Adipocyte (in vitro differentiated cells): Measurements from ENCODE around the gene FBXL16.
A peak's percentile ranks its signal among the peaks of the same experiment; 100 is the strongest.

Experiments used
- DNase-seq: peaks from one replicate; pipeline ENCODE4 v3.0.0-alpha.2; 2015; ENCODE audit warnings: low read depth
- H3K27me3 ChIP-seq: replicated peaks from 2 replicates; pipeline ENCODE4 v1.7.0; 2013; ENCODE audit warnings: mild to moderate bottlenecking, low read length, moderate library complexity; ENCODE audit not compliant: control insufficient read depth, insufficient read depth
- H3K36me3 ChIP-seq: 2 replicates; pipeline ENCODE4 v1.7.0; 2013; ENCODE audit warnings: low read length, mild to moderate bottlenecking, moderate library complexity; ENCODE audit not compliant: control insufficient read depth, insufficient read depth, severe bottlenecking
- H3K4me1 ChIP-seq: 2 replicates; pipeline ENCODE4 v1.7.0; 2013; ENCODE audit warnings: mild to moderate bottlenecking, low read length, moderate library complexity; ENCODE audit not compliant: control insufficient read depth, insufficient read depth
- H3K4me3 ChIP-seq: 2 replicates; pipeline ENCODE4 v1.7.0; 2013; ENCODE audit warnings: mild to moderate bottlenecking, low read length, moderate library complexity
- H3K9ac ChIP-seq: 2 replicates; pipeline ENCODE4 v1.7.0; 2013; ENCODE audit warnings: mild to moderate bottlenecking, low read length, moderate library complexity
- H3K9me3 ChIP-seq: 2 replicates; pipeline ENCODE4 v1.7.0; 2013; ENCODE audit warnings: mild to moderate bottlenecking, low read length, moderate library complexity; ENCODE audit not compliant: control insufficient read depth

Gene FBXL16

DNA sequence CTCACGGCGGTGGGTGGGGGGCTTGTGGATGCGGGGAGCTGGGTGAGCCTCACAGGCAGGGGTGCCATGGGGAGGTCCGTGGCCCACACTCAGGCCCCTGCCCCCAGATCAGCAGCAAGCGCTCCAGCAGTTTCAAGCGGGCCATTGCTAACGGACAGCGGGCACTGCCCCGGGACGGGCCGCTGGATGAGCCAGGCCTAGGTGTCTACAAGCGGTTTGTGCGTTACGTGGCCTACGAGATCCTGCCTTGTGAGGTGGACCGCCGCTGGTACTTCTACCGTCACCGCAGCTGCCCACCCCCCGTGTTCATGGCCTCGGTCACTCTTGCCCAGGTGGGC lies 29.1 kb downstream of the FBXL16 start:
- Histone ChIP-seq H3K27me3 (no peaks in the 10 kb centered on the region), H3K4me1 (peaks cover 9% of the 10 kb centered on the region), H3K4me3 (no peak overlapping the region), H3K36me3 (peaks cover 27% of the 10 kb centered on the region), H3K9me3 (no peaks in the 10 kb centered on the region), H3K9ac (no peak overlapping the region)
- DNase-seq: no peak

DNA sequence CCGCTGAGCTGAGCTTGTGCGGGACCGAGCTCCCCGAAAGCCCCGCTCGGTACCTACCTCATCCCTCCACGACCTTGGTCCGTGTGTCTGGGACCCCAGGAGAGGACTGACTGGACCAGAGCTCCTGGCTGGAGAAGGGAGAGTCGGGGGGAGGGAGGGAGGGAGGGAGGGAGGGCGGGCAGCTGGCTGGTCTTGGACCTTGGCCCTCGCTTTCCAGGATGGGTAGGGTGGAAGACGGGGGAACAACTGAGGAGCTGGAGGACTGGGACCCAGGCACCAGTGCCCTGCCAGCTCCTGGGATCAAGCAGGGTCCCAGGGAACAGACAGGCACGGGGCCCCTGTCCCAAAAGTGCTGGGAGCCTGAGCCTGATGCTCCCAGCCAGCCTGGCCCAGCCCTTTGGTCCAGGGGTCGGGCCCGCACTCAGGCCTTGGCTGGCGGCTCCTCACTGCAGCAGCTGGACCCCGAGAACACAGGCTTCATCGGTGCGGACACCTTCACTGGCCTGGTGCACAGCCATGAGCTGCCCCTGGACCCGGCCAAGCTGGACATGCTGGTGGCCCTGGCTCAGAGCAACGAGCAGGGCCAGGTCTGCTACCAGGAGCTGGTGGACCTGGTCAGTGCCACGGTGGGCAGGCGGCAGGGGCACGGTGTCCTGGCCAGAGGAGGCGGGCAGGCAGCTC lies 29.6 kb downstream of the FBXL16 start:
- peaks cover 4% of the 10 kb centered on the region for H3K4me1 ChIP-seq
- H3K9me3 ChIP-seq: no peaks in the 10 kb centered on the region
- H3K36me3 ChIP-seq: peaks cover 29% of the 10 kb centered on the region
- no peaks in the 10 kb centered on the region for H3K27me3 ChIP-seq
- peak overlapping the region; percentile 64 for H3K9ac ChIP-seq
- H3K4me3 ChIP-seq: peak overlapping the region; percentile 73
- DNase-seq: no peak

DNA sequence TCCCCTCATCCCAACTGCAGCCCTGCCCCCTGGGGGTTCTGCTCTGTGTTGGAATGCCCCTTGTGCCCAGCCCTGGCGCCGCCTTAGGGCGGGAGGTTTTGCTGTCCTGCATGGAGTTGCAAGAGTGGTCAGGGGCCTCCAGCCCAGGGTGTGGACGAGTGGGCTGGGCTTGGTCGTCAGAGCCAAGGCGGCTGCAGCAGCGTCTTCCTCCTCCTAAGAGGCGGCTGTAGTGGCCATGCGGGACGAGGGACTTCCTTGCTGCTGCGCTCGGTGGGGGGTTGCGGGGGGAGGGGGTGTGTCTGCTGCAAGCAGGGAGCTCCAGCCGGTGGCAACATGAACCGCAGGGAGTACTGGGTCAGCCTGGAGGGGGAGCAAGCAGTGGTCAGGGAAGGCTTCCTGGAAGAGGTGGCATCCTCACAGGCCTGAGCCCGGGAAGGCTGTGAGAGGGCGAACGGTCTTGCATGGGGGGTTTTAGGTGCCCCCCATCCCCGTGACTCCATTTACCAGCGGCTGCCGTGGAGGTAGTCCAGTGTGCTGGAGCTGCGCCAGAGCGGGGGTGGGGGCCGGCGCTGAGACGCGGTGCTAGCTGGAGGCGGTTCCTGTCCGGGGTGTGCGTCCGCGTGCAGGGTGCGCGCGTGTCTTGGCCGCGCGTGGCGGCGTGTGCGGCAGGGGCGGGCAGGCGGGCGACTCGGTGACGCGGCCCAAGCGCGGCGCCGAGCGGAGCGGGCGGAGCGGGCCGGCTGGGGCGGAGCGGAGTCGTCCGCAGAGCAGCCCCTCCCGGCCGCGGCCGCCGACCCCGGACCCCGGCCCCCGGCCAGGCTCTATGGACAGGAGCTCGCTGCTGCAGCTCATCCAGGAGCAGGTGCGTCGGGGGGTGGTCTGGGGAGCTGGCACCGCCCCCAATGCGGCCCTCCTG lies 30.4 kb downstream of the FBXL16 start, which contains the start of gene RHBDL1:
TSS of gene RHBDL1 (plus strand) at position 704 of the 916 bp plus-strand sequence. CDS start at position 824, 120 bp downstream.
- Histone ChIP-seq H3K27me3 (no peaks in the 10 kb centered on the region), H3K4me3 (peak within 1 kb of the TSS; percentile 73), H3K4me1 (peaks cover 3% of the 10 kb centered on the region), H3K9me3 (no peaks in the 10 kb centered on the region), H3K9ac (peak within 1 kb of the TSS; percentile 64), H3K36me3 (peaks cover 37% of the 10 kb centered on the region)
- peak; percentile 32 for DNase-seq

DNA sequence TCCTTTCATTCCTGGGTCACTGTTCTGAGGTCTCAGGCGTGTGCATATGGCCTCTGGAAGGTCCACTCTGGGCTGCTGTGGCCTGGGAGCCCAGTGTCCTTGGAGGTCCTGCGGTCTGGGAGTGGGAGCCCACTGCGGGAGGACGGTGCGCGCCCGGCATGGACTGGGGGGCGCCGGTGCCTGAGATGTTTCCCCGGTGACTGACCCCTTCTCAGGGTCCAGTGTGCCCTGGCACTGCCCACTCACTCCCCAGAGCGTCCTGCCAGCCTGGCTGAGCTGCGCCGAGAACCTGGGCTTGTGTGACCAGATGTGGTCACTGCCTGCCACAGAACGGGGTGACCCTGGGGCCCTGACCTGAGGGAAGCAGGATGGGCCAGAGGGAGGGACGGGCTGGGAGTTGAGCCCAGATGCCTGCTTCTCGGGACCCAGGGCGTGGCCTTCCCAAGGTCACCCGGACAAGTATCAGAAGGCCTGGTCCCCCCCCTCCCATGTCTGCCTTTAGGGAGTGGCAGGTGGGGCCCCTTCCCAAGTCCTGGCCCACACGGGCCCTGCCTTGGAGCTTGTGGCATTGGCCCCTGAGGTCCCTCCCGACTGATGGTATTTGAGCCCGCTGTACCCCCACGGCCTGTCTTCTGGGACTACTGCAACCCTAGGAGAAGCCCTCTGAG lies 31.3 kb downstream of the FBXL16 start:
- Histone ChIP-seq H3K27me3 (no peaks in the 10 kb centered on the region), H3K36me3 (peaks cover 42% of the 10 kb centered on the region), H3K9ac (no peak overlapping the region), H3K9me3 (no peaks in the 10 kb centered on the region), H3K4me3 (no peak overlapping the region), H3K4me1 (peaks cover 6% of the 10 kb centered on the region)
- DNase-seq: no peak

DNA sequence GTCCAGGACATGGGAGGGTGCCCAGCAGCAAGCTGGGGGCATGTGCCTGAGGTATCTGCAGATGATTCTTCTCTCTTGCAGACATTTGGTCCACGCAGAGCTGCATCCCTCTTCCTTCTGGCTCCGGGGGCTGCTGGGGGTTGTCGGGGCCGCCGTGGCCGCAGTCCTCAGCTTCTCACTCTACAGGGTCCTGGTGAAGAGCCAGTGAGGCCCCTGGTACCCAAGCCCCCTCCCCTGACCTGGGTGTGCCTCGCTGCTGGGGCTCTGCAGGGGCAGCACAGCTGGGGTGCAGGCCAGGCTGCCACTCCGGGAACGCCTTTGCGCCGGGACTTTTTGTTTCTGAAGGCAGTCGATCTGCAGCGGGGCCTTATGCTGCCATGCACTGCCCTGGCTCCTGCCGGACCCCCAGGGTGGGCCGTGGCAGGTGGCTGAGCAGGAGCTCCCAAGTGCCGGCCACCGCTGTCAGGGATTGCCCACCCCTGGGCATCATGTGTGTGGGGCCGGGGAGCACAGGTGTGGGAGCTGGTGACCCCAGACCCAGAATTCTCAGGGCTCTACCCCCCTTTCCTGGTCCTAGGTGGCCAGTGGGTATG lies 32.1 kb downstream of the FBXL16 start:
- H3K27me3 ChIP-seq: no peaks in the 10 kb centered on the region
- peaks cover 42% of the 10 kb centered on the region for H3K36me3 ChIP-seq
- DNase-seq: no peak
- H3K9me3 ChIP-seq: no peaks in the 10 kb centered on the region
- H3K4me1 ChIP-seq: peaks cover 12% of the 10 kb centered on the region
- H3K9ac ChIP-seq: no peak overlapping the region
- no peak overlapping the region for H3K4me3 ChIP-seq

DNA sequence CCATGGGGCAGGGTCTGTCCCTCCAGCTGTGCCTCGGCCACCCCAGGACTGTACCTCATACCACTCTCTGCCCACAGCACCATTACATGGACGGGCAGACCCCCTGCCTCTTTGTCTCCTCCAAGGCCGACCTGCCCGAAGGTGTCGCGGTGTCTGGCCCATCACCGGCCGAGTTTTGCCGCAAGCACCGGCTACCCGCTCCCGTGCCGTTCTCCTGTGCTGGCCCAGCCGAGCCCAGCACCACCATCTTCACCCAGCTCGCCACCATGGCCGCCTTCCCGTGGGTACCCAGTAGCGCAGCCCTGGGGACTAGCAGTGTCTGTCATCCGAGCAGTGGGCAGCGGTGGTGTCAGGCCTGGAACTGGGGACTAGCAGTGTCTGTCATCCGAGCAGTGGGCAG lies 32.8 kb downstream of the FBXL16 start:
- Histone ChIP-seq H3K9ac (no peak overlapping the region), H3K36me3 (peaks cover 42% of the 10 kb centered on the region)
- DNase-seq: no peak

DNA sequence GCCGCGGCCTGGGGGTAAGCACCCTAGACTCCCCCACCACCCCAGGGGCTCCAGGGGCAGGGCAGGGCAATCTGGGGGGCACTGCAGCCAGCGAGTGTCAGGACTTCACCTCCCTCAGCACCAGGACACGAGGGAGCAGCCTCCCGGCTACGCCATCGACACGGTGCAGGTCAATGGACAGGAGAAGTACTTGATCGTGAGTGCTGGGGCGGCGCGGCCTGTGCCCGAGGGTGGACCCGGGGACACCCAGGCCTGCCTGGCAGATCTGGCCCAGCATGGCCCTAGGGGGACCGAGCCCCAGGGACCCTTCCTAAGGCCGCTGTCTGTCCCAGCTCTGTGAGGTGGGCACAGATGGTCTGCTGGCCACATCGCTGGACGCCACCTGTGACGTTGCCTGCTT lies 33.2 kb downstream of the FBXL16 start:
- peaks cover 14% of the 10 kb centered on the region for H3K4me1 ChIP-seq
- no peak overlapping the region for H3K9ac ChIP-seq
- no peak for DNase-seq
- no peaks in the 10 kb centered on the region for H3K27me3 ChIP-seq
- H3K4me3 ChIP-seq: no peak overlapping the region
- no peaks in the 10 kb centered on the region for H3K9me3 ChIP-seq
- peaks cover 42% of the 10 kb centered on the region for H3K36me3 ChIP-seq

More for the DNA sequence above, 32.8 kb downstream of the FBXL16 start:
- Histone ChIP-seq H3K9me3 (no peaks in the 10 kb centered on the region), H3K27me3 (no peaks in the 10 kb centered on the region), H3K4me3 (no peak overlapping the region), H3K4me1 (peaks cover 12% of the 10 kb centered on the region)

DNA sequence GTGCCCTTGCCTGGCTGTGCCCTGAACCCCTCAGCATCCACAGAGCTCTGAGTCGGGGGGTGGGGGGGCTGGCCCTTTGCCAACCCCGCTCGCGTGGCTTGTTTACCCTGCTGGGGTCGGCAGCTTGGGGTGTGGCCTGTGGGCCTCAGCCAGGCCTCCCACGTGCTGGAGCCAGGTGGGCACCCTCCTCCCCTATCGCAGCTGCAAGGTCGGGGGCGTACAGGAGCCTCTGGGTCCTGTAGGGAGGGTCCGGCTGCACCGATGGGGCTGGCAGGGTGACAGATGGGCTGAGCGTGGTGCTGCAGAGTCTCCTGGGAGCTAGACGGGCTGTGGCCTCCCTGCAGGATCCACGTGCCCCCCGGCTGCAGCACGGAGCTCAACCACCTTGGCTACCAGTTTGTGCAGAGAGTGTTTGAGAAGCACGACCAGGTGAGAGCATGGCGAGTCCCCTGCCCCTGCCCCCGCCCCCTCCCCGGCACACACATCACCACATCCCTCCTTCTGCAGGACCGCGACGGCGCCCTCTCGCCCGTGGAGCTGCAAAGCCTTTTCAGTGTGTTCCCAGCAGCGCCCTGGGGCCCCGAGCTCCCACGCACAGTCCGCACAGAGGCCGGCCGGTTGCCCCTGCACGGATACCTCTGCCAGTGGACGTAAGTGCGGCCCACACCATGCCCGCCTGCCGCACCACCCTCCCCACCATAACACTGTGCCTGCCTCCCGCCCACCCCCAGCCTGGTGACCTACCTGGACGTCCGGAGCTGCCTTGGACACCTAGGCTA lies 34.1 kb downstream of the FBXL16 start:
- Histone ChIP-seq H3K36me3 (peaks cover 42% of the 10 kb centered on the region), H3K27me3 (no peaks in the 10 kb centered on the region), H3K4me3 (no peak overlapping the region), H3K4me1 (peaks cover 17% of the 10 kb centered on the region), H3K9me3 (no peaks in the 10 kb centered on the region), H3K9ac (no peak overlapping the region)
- DNase-seq: no peak

DNA sequence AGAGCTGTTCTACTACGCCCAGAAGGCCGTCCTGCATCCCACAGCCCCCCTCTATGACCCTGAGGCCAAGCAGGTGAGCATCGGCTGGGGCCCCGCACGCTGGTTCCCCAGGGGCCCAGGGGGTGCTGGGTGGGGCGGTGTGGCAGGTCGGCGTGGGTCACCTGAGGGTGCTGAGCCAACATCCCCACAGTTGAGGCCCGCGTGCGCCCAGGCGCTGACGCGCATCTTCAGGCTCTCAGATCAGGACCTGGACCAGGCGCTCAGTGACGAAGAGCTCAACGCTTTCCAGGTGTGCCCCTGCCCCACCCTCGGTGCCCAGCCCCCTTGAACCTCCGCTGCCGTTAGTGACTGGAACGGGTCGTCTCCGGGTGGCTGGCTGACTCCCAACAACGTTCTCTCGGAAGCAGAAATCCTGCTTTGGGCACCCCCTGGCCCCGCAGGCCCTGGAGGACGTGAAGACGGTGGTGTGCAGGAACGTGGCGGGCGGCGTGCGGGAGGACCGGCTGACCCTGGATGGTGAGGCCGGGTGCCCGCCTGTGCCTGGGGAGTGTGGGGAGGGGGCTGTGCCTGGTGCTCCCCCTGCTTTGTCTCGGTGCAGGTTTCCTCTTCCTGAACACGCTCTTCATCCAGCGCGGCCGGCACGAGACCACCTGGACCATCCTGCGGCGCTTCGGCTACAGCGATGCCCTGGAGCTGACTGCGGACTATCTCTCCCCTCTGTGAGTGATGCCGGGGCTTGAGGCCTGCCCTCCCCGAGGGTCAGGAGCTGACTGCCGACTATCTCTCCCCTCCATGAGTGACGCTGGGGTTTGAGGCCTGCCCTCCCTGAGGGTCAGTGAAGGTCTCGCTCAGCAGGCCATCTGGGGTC lies 34.9 kb downstream of the FBXL16 start:
- no peak for DNase-seq
- no peak overlapping the region for H3K9ac ChIP-seq
- no peak overlapping the region for H3K4me3 ChIP-seq
- H3K27me3 ChIP-seq: no peaks in the 10 kb centered on the region
- H3K9me3 ChIP-seq: no peaks in the 10 kb centered on the region
- H3K36me3 ChIP-seq: peaks cover 42% of the 10 kb centered on the region
- peaks cover 17% of the 10 kb centered on the region for H3K4me1 ChIP-seq

DNA sequence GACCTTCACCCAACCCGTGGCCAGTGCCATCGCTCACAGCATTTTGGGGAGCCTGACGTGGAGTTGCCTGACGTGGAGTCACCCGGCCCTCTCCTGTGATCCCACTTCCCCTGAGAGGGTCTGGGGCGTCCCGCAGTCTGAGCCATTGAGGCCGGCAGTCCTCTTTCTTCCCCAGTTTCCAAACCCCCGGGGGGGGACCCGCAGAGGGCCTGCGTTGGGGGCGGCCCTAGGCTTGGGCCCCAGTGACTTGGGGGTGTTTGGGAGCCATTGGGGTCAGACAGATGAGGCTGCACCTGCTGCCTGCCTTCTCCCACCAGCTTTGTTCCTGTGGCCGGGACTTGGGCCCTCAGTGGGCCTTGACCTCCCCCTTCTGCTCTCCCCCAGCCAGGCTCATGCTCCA lies 35.9 kb downstream of the FBXL16 start:
- Histone ChIP-seq H3K27me3 (no peaks in the 10 kb centered on the region), H3K9ac (peak overlapping the region; percentile 92), H3K4me1 (peaks cover 13% of the 10 kb centered on the region), H3K9me3 (no peaks in the 10 kb centered on the region), H3K4me3 (peak overlapping the region; percentile 90), H3K36me3 (peaks cover 42% of the 10 kb centered on the region)
- DNase-seq: no peak
